HG03175 (cell line): Measurements from ENCODE around the gene STARD7.
"Not testable (repeated sequence)": the region's sequence is repeated elsewhere in the genome, so short reads cannot be mapped to it uniquely, and the experiment has no call there.

ENCODE experiments used
- ATAC-seq: cut with Tn5 transposase; IDR thresholded peaks from one replicate; pipeline ENCODE4 v1.9.1; 2021; ENCODE audit warnings: mild to moderate bottlenecking, moderate library complexity; ENCODE audit not compliant: unreplicated experiment

STARD7 gene

GRCh38 chr2:96236882-96237281 lies 28.3 kb upstream of the STARD7 start:
- ATAC-seq, result no peak

GRCh38 chr2:96233880-96234316 lies 25.3 kb upstream of the STARD7 start:
- ATAC-seq, result peak; percentile 91

DNA sequence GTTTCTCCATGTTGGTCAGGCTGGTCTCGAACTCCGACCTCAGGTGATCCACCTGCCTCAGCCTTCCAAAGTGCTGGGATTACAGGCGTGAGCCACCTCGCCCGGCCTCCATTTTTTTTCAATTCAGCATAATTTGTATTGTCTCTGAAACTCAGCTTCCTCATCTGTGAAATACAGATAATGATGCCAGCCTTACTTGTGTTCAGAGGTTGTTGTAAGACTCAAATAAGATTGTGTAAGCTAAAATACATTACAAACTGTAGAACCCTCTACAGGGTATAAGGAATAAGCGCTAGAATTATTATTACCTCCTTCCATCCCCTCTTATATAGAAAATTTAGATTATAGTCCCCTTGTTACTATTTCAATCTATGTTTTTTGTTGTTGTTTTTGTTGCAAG lies 24.8 kb upstream of the STARD7 start:
- peak; percentile 10 for ATAC-seq

GRCh38 chr2:96231316-96231715 lies 22.7 kb upstream of the STARD7 start:
- no peak for ATAC-seq

- peak; percentile 78 for ATAC-seq
Measured at GRCh38 chr2:96225016-96225533, 16.4 kb upstream of the STARD7 start.

- ATAC-seq, result not testable (repeated sequence)
Measured at GRCh38 chr2:96221106-96221505, 12.5 kb upstream of the STARD7 start.

GRCh38 chr2:96219959-96220358 lies 11.3 kb upstream of the STARD7 start:
- not testable (repeated sequence) for ATAC-seq

DNA sequence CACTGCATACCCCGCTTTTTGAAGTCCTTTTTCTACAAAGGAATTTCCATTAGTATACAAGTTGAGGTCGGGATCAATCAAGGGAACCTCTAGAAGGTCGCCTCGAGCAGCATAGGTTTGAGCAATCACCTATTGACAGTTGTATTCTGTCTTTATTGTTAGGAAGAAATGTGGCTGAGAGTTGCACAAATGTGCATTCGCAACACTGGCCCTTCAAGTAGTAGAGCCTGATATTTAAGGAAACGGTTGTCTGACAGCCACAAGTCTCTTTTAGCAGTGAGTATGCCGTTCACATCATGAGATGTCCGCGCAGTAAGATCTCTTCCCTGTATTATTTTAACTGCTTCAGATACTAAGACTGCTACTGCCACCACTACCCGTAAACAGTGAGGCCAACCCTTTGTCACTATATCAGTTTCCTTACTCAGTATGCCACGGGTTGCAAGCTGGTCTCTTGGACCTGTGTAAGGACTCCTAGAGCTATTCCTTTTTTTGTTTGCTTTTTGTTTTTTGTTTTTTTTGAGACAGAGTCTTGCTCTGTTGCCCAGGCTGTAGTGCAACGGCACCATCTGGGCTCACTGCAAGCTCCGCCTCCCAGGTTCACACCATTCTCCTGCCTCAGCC lies 10.0 kb upstream of the STARD7 start:
- no peak for ATAC-seq

GRCh38 chr2:96214554-96214953 lies 5.9 kb upstream of the STARD7 start:
- ATAC-seq, result no peak

- ATAC-seq, result no peak
Measured at GRCh38 chr2:96213379-96213778, 4.8 kb upstream of the STARD7 start.

DNA sequence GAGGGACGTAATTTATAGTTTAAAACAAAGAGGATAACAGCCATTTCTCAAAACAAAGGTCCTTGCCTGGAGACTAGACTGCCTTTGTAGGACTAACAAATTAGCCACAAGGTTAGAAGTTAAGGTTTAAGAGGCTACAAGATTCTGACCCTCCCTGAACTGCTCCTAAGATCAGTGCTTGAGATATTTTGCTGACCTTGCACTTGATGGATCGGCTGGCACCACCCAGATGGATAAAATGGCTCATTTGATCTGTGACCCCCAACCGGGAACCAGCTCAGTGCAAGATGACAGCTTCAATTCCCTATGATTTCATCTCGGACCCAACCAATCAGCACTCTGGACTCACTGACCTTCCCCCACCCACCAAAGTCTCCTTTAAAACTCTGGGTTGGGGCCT lies 3.7 kb upstream of the STARD7 start:
- ATAC-seq, result no peak

GRCh38 chr2:96209729-96210085 lies 1.1 kb upstream of the STARD7 start:
- ATAC-seq, result no peak

- ATAC-seq, result no peak
Measured at GRCh38 chr2:96209011-96209728, 543 bp upstream of the STARD7 start.

GRCh38 chr2:96207774-96208142 lies 869 bp downstream of the STARD7 start:
- ATAC-seq, result no peak

GRCh38 chr2:96207073-96207773 lies 1.4 kb downstream of the STARD7 start:
- ATAC-seq, result no peak

DNA sequence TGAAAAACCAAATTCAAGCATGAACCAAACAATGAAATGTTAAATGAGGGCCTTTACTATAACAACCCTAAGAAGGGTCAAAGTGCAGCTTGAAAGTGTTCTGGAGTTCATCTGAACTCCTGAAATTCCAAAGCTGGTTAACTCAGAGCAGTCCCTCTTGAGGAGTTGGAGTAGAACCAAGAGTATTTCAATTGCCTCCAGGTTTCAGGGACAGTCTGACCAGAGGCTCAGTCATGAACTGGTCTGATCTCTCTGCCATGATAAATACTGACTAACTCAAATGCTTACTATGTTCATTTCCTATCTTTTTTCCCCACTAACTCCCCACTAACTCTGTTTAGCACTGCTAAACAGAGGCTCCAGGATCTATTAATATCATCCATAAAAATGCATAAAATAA lies 2.7 kb downstream of the STARD7 start:
- no peak for ATAC-seq

GRCh38 chr2:96204836-96205624 lies 3.6 kb downstream of the STARD7 start:
- ATAC-seq, result no peak

GRCh38 chr2:96203130-96204028 lies 5.2 kb downstream of the STARD7 start:
- ATAC-seq, result no peak

- ATAC-seq, result no peak
Measured at GRCh38 chr2:96202152-96202854, 6.3 kb downstream of the STARD7 start.
